Lung (tissue), 12 donors: ENCODE measurements around the gene CAMK1D. TPM values are rescaled to one million over a fixed set of nuclear protein-coding genes. Genes with fewer than 3 reads are reported as not detected.

ENCODE experiments used
- ATAC-seq: fragments of 200-7000 bp; cut with Tn5 transposase; one replicate; pipeline ENCODE4 v1.9.1; 2020; ENCODE audit warnings: moderate number of reproducible peaks; ENCODE audit not compliant: insufficient read depth, low FRiP score
- DNase-seq, 3 donors: peaks; one replicate each; pipeline ENCODE4 v3.0.0-alpha.2; 2013 to 2017
- H3K27ac ChIP-seq, 2 donors: one replicate each; pipeline ENCODE4 v1.5.1; 2013; ENCODE audit warnings: mild to moderate bottlenecking in 2 of 2, moderate library complexity in 2 of 2, control low read depth in 1 of 2, inconsistent platforms in 1 of 2, low read depth in 1 of 2, low read length in 1 of 2
- H3K27me3 ChIP-seq, 3 donors: one replicate each; pipeline ENCODE4 v1.5.1; 2013; ENCODE audit warnings: low read length in 2 of 3; ENCODE audit not compliant: control insufficient read depth in 3 of 3, insufficient read depth in 3 of 3
- H3K36me3 ChIP-seq, 4 donors: one replicate each; pipeline ENCODE4 v1.5.1; 2013; ENCODE audit warnings: low read length in 4 of 4, mild to moderate bottlenecking in 1 of 4, moderate library complexity in 1 of 4; ENCODE audit not compliant: control insufficient read depth in 4 of 4, insufficient read depth in 4 of 4
- H3K4me1 ChIP-seq, 5 donors: one replicate each; pipeline ENCODE4 v1.5.1; 2013; ENCODE audit warnings: low read length in 5 of 5, mild to moderate bottlenecking in 2 of 5, moderate library complexity in 1 of 5; ENCODE audit not compliant: control insufficient read depth in 5 of 5, insufficient read depth in 5 of 5
- H3K4me3 ChIP-seq: one replicate; pipeline ENCODE4 v1.5.1; 2013; ENCODE audit warnings: mild to moderate bottlenecking, control low read depth, moderate library complexity
- H3K9ac ChIP-seq, 2 donors: one replicate each; pipeline ENCODE4 v1.5.1; 2013; ENCODE audit warnings: low read length in 2 of 2, control low read depth in 1 of 2; ENCODE audit not compliant: insufficient read depth in 1 of 2
- H3K9me3 ChIP-seq, 4 donors: one replicate each; pipeline ENCODE4 v1.5.1; 2013; ENCODE audit warnings: low read length in 3 of 4, mild to moderate bottlenecking in 1 of 4, moderate library complexity in 1 of 4; ENCODE audit not compliant: control insufficient read depth in 4 of 4, insufficient read depth in 3 of 4
- CTCF ChIP-seq: IDR thresholded peaks from 2 replicates; pipeline ENCODE4 v1.5.1; 2012; ENCODE audit warnings: mild to moderate bottlenecking; ENCODE audit errors: control extremely low read depth, extremely low read depth
- WGBS, 2 donors: extraction: QIAGEN DNeasy Blood & Tissue Kit; methylation state at CpG; one replicate each; pipeline ENCODE4 v1.1.7; 2013; 5-methylcytosine and 5-hydroxymethylcytosine counted together
- polyA plus RNA-seq, 2 donors: library from polyadenylated mRNA; stranded (reverse); fragments of 200-250 nt; gene quantifications; one replicate each; pipeline ENCODE4 v1.2.1, GENCODE V29; 2013
- total RNA-seq, 2 donors: library from RNA; depleted of rRNA in 1 of 2; stranded (reverse); fragments of >200 nt in 1 of 2; gene quantifications; one replicate each; pipeline ENCODE4 v1.2.1, GENCODE V29; 2014 to 2021
- donor health status: control.
- donor health status: control.
- donor health status: Bipolar disorder and iron deficiency.
- donor health status: healthy.
- donor health status: DM: yes; HTN: yes; CAD: no.

The CAMK1D gene
- total and polyA plus RNA-seq, 4 donors = 3.2 to 37.4 (median 7.0) TPM

GRCh38 chr10:12417331-12417730 is 68.0 kb downstream of the CAMK1D start:
- H3K9me3 ChIP-seq = no peaks in the 10 kb centered on the region
- no peak for TF ChIP-seq CTCF
- H3K4me3 ChIP-seq = no peak overlapping the region
- 85 to 91% methylated on average over 6 of the region's 6 CpGs for WGBS, 2 donors
- H3K9ac ChIP-seq = no peak overlapping the region
- DNase-seq (no peak), ATAC-seq (no peak)
- H3K27ac ChIP-seq = no peak overlapping the region
- H3K36me3 ChIP-seq = no peaks in the 10 kb centered on the region
- peaks cover 0 to 36% (median 0%) of the 10 kb centered on the region in 3 donors for H3K27me3 ChIP-seq
- H3K4me1 ChIP-seq = peaks cover 0 to 9% (median 0%) of the 10 kb centered on the region in 5 donors

GRCh38 chr10:12418000-12418399 is 68.7 kb downstream of the CAMK1D start:
- no peak overlapping the region for H3K27ac ChIP-seq
- ATAC-seq = no peak
- 94 to 96% methylated on average over 7 of the region's 7 CpGs for WGBS, 2 donors
- H3K9ac ChIP-seq = no peak overlapping the region
- TF ChIP-seq CTCF = no peak
- peaks cover 0 to 37% (median 0%) of the 10 kb centered on the region in 3 donors for H3K27me3 ChIP-seq
- H3K4me1 ChIP-seq = peaks cover 0 to 9% (median 0%) of the 10 kb centered on the region in 5 donors
- no peak for DNase-seq
- H3K4me3 ChIP-seq = no peak overlapping the region
- H3K36me3 ChIP-seq = no peaks in the 10 kb centered on the region
- H3K9me3 ChIP-seq = no peaks in the 10 kb centered on the region

- no peaks in the 10 kb centered on the region for H3K9me3 ChIP-seq
- no peak for TF ChIP-seq CTCF
- H3K36me3 ChIP-seq = no peaks in the 10 kb centered on the region
- H3K4me1 ChIP-seq = peaks cover 0 to 9% (median 0%) of the 10 kb centered on the region in 5 donors
- ATAC-seq (no peak), DNase-seq (no peak)
- H3K4me3 ChIP-seq = no peak overlapping the region
- peak overlapping the region in 1 of 2 donors; percentile 31 for H3K27ac ChIP-seq
- no peak overlapping the region for H3K9ac ChIP-seq
- 84 to 88% methylated on average over 13 of the region's 13 CpGs for WGBS, 2 donors
- H3K27me3 ChIP-seq = peaks cover 0 to 38% (median 0%) of the 10 kb centered on the region in 3 donors
These were observed 69.4 kb downstream of the CAMK1D start for GRCh38 chr10:12418725-12419261.

GRCh38 chr10:12419262-12419847 is 70.0 kb downstream of the CAMK1D start:
- peaks cover 0 to 9% (median 0%) of the 10 kb centered on the region in 5 donors for H3K4me1 ChIP-seq
- H3K27me3 ChIP-seq = peaks cover 0 to 44% (median 0%) of the 10 kb centered on the region in 3 donors
- H3K36me3 ChIP-seq = no peaks in the 10 kb centered on the region
- ATAC-seq (no peak), DNase-seq (no peak)
- H3K9ac ChIP-seq = no peak overlapping the region
- H3K4me3 ChIP-seq = no peak overlapping the region
- no peaks in the 10 kb centered on the region for H3K9me3 ChIP-seq
- WGBS, 2 donors = 53 to 62% methylated on average over 9 of the region's 9 CpGs
- H3K27ac ChIP-seq = no peak overlapping the region
- no peak for TF ChIP-seq CTCF
